ENCODE data around the gene MIOX. TPM values are rescaled to one million over a fixed set of nuclear protein-coding genes. Genes with fewer than 3 reads are reported as not detected.

Gene MIOX
- total RNA-seq, 1 donor: not detected

- H3K4me3 ChIP-seq (ENCODE audit: insufficient read depth, low read length): peak overlapping the region; percentile 74
- H3K36me3 ChIP-seq (ENCODE audit: insufficient read depth, low read length): no peaks in the 10 kb centered on the region
- TF ChIP-seq CTCF (IDR thresholded peaks at IDR 0.05; ENCODE audit: extremely low read depth, low read depth, low read length): no peak
- DNase-seq (ENCODE audit: insufficient read length, low spot score, missing footprints): peak; percentile 89
- no peak overlapping the region for H3K27ac ChIP-seq (ENCODE audit: low read depth, low read length)
- H2AFZ ChIP-seq (ENCODE audit: low read length): no peak overlapping the region
- peaks cover 11% of the 10 kb centered on the region for H4K20me1 ChIP-seq (ENCODE audit: insufficient read depth, low read length)
- no peaks in the 10 kb centered on the region for H3K27me3 ChIP-seq (ENCODE audit: insufficient read depth, low read length)
- peaks cover 5% of the 10 kb centered on the region for H3K79me2 ChIP-seq (ENCODE audit: insufficient read depth, low read length)
- H3K4me2 ChIP-seq (ENCODE audit: insufficient read depth, low read length): peak overlapping the region; percentile 91
- no peaks in the 10 kb centered on the region for H3K9me3 ChIP-seq (ENCODE audit: low read depth, low read length)
- H3K4me1 ChIP-seq (ENCODE audit: insufficient read depth, low read length): peaks cover 28% of the 10 kb centered on the region
These were observed 42.8 kb downstream of the MIOX start for GRCh38 chr22:50529416-50529896.

GRCh38 chr22:50529897-50530579, 43.4 kb downstream of the MIOX start, which contains the start of gene TYMP:
Gene TYMP (minus strand): TSS chr22:50530012. CDS start chr22:50529709, 303 bp downstream.
- no peaks in the 10 kb centered on the region for H3K27me3 ChIP-seq (ENCODE audit: insufficient read depth, low read length)
- no peaks in the 10 kb centered on the region for H3K79me2 ChIP-seq (ENCODE audit: insufficient read depth, low read length)
- TF ChIP-seq CTCF (IDR thresholded peaks at IDR 0.05; ENCODE audit: extremely low read depth, low read depth, low read length): no peak
- DNase-seq (ENCODE audit: insufficient read length, low spot score, missing footprints): peak; percentile 97
- H2AFZ ChIP-seq (ENCODE audit: low read length): peak within 1 kb of the TSS; percentile 29
- peaks cover 26% of the 10 kb centered on the region for H3K4me1 ChIP-seq (ENCODE audit: insufficient read depth, low read length)
- H3K36me3 ChIP-seq (ENCODE audit: insufficient read depth, low read length): no peaks in the 10 kb centered on the region
- H3K27ac ChIP-seq (ENCODE audit: low read depth, low read length): peak within 1 kb of the TSS; percentile 45
- H4K20me1 ChIP-seq (ENCODE audit: insufficient read depth, low read length): peaks cover 6% of the 10 kb centered on the region
- peak within 1 kb of the TSS; percentile 74 for H3K4me3 ChIP-seq (ENCODE audit: insufficient read depth, low read length)
- H3K9me3 ChIP-seq (ENCODE audit: low read depth, low read length): no peaks in the 10 kb centered on the region
- peak within 1 kb of the TSS; percentile 91 for H3K4me2 ChIP-seq (ENCODE audit: insufficient read depth, low read length)

GRCh38 chr22:50530580-50530876, 43.9 kb downstream of the MIOX start:
- no peaks in the 10 kb centered on the region for H3K27me3 ChIP-seq (ENCODE audit: insufficient read depth, low read length)
- no peak overlapping the region for H2AFZ ChIP-seq (ENCODE audit: low read length)
- no peaks in the 10 kb centered on the region for H3K9me3 ChIP-seq (ENCODE audit: low read depth, low read length)
- DNase-seq (ENCODE audit: insufficient read length, low spot score, missing footprints): peak; percentile 85
- peak overlapping the region; percentile 74 for H3K4me3 ChIP-seq (ENCODE audit: insufficient read depth, low read length)
- H3K27ac ChIP-seq (ENCODE audit: low read depth, low read length): peak overlapping the region; percentile 45
- peaks cover 6% of the 10 kb centered on the region for H4K20me1 ChIP-seq (ENCODE audit: insufficient read depth, low read length)
- TF ChIP-seq CTCF (IDR thresholded peaks at IDR 0.05; ENCODE audit: extremely low read depth, low read depth, low read length): no peak
- H3K79me2 ChIP-seq (ENCODE audit: insufficient read depth, low read length): no peaks in the 10 kb centered on the region
- H3K36me3 ChIP-seq (ENCODE audit: insufficient read depth, low read length): no peaks in the 10 kb centered on the region
- H3K4me2 ChIP-seq (ENCODE audit: insufficient read depth, low read length): peak overlapping the region; percentile 91
- H3K4me1 ChIP-seq (ENCODE audit: insufficient read depth, low read length): peaks cover 26% of the 10 kb centered on the region

- H3K9me3 ChIP-seq (ENCODE audit: low read depth, low read length): no peaks in the 10 kb centered on the region
- peaks cover 6% of the 10 kb centered on the region for H4K20me1 ChIP-seq (ENCODE audit: insufficient read depth, low read length)
- H3K4me2 ChIP-seq (ENCODE audit: insufficient read depth, low read length): peak overlapping the region; percentile 91
- no peaks in the 10 kb centered on the region for H3K27me3 ChIP-seq (ENCODE audit: insufficient read depth, low read length)
- DNase-seq (ENCODE audit: insufficient read length, low spot score, missing footprints): peak; percentile 99
- no peaks in the 10 kb centered on the region for H3K79me2 ChIP-seq (ENCODE audit: insufficient read depth, low read length)
- peak overlapping the region; percentile 74 for H3K4me3 ChIP-seq (ENCODE audit: insufficient read depth, low read length)
- peaks cover 26% of the 10 kb centered on the region for H3K4me1 ChIP-seq (ENCODE audit: insufficient read depth, low read length)
- H3K27ac ChIP-seq (ENCODE audit: low read depth, low read length): peak overlapping the region; percentile 60
- peak overlapping the region; percentile 68 for H2AFZ ChIP-seq (ENCODE audit: low read length)
- TF ChIP-seq CTCF (IDR thresholded peaks at IDR 0.05; ENCODE audit: extremely low read depth, low read depth, low read length): no peak
- no peaks in the 10 kb centered on the region for H3K36me3 ChIP-seq (ENCODE audit: insufficient read depth, low read length)
These were observed 44.4 kb downstream of the MIOX start for GRCh38 chr22:50530877-50531545.
